Measurements from ENCODE around the gene RASGRP2.

The RASGRP2 gene

DNA sequence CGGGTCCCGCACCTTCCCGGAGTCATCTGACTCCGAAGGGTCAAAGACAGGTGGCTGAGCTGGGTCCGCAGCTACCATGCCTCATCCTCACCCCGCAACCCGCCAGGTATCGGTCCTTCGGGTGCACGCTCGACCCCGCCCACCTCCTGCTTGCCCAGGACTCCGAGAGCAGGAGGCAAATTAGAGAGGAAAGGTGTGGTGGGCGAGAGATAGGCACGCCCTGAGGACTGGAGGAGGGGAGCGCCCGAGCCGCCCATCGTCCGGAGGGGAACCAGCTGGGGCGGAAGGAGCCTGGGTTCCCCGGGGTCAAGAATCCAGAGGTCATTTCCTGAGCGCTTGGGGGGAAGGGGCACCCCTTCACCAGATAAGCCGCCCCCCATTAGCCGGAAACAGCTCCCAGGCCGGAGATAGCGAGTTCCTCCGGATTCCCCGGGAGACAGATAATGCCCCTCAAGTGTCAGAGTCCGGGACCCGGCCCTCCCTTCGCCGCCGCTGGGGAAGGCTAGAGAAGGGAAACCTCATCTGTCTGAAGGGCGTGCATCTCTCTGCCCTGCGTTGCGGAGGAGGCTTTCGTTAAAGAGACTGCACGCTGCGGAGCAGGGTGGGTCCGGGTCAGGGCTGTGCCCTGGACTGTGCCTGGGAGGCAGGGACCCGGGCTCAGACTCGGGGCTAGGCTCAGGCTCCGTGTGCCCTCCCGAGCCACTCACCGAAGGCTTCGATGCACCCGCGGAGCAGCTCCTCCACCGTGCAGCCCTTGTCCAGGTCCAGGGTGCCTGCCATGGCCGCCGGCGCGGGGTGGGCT lies 1.7 kb downstream of the RASGRP2 start:
- no peak for FAIRE-seq
- DNase-seq (ENCODE audit: low spot score): no peak

DNA sequence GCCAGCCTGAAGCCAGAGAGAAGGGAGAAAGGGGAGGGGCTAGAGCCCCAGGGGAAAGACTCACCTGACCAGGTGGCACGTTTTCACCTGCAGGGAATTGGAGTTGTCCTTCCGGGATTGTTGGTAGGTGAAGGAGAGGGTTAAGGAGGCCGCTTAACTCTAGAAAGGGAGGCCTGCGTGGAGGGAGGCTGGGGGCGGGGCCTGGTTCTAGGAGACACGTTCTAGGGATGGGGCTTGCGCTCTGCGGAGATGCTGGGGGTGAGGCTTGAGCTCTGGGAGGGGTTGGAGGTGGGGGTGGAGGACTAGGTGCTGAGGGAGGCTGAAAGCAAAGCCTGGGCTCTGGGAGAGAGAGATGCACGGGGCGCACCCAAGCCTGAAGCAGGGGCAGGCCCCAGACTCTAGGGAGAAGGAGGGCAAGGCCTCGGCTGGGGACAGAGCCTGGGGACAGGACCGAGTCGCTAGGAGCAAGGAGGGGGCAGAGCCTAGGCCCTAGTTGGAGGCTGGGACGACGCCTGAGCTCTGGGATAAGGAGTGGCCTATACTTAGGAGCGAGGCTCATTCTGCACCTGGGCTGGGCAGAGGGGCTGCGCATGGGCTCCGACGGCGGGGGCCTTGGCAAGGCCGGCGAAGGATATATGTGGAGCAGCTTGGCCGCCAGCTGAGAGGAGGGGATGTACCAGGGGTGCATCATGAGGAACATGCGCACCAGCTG lies 2.4 kb downstream of the RASGRP2 start:
- DNase-seq (ENCODE audit: low spot score) (no peak), FAIRE-seq (no peak)

DNA sequence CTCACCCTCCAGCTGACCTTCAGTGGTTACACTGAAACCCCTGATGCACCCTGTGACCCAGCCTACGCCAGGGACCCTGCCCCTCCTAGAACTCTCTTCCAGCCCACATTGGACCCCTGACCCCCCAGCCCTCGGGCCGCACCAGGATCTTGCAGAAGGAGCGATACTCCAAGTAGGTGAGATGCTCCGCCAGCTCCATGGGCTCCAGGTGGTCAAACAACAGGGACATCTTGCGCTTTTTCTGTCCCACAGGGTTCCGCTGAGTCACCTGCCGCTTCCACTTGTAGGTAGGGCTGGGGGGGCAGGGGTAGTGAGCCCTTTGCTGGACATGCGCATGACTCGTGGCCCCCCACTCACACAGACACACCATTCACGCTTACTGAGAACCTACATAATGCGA lies 4.1 kb downstream of the RASGRP2 start:
- FAIRE-seq: no peak
- no peak for DNase-seq (ENCODE audit: low spot score)

DNA sequence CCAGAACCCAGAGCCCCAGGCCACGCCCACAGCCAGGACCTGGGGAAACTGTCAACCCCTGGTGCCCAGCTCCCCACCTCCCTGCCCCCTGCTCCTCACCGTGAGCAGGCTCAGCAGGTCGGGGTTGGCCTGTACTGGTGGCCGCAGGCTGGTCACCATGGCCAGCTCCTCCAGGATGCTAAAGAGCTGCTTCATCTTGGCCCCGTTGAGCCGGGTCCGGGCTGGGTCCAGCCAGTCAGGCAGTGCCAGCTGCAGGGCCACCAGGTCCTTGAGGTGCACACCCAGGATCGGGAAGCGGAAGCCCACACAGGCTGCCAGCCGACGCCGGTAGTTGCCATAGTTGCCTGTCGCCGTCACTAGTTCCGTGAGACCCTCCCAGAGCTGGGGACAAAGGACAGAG lies 7.3 kb downstream of the RASGRP2 start:
- FAIRE-seq: no peak
- DNase-seq (ENCODE audit: low spot score): no peak

DNA sequence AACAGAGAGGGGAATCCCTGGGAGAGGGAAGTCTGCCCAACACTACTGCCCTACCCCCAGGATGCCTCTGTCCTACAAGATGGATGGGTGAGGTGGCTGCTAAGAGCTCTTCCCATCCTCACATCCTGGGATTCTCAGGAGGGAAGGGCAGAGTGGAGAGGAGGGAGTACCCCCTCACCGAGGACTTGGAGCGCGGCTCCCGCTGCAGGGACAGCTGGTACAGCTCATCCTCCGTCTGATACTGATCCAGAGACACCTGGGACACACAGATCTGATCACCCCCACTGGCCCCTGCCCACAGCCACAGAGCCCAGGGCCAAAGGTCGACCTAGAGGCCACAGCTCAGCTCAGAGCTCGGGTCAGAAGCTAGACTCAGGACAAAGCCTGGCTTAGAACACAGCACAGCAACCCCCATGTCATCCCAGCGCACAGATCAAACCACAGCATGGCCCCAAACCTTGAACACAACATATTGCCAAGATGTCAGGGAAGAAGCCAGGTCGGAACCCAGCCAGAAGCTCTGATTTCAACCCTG lies 8.2 kb downstream of the RASGRP2 start:
- FAIRE-seq: no peak

DNA sequence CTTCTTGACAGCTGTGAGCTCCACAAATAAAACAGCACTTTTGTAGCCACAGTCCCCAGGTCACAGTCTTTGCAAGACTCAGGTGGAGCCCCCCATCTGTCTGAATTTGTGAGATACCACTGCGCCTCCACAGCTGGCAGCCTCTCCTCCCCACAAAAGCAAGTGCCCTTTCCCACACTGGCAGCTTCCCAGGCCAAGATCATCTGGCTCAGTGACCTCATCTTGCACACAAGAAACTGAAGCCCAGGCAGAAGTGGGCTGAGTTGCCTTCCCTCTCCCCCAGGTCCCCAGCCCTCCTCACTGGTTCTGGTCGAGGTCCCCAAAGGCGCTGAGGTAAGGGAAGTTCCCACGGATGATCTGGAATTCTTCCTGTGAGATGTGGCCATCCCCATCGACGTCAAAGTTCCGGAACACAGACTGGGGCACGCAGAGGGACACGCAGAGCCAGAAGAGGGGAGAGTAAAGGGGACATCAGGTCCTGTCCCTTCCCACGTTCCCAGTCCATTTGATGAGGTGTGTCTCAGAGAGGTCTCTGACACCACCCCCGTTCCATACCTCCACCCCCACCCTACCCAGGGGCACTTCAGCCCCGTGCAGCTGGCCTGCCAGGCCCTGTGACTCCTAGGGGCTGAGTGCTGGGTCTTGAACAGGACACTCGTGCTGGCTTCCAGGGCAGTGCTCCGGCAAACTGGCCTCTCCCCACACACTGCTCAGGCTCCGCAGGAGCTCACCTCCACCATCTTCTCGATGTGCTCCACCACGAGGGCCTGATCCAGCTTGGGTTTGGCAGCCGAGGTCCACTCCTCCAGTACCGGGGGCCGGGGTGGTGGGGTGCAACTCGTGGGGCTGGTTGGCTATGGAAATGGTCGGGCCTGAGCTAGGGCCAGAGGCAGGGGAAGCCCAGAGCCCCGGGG lies 8.9 kb downstream of the RASGRP2 start:
- FAIRE-seq (no peak), DNase-seq (ENCODE audit: low spot score) (no peak)

More for the DNA sequence above, 8.2 kb downstream of the RASGRP2 start:
- no peak for DNase-seq (ENCODE audit: low spot score)

DNA sequence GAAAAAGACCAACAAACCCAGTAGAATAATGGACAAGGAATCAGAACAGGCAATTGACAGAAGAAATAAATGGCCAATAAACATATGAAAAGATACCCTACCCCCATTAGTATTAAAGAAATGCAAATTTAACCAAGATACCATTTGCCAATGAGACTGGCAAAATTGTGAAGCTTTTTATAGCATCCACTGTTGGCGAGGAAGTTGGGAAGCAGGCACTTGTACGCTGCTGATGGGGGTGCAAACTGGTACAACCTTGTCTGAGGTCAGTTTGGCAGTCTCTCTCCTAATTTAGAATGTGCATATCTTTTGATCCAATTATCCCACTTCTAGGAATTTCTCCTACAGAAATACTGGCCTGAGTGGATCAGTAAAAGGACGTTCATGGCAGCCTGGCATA lies 12.3 kb downstream of the RASGRP2 start:
- DNase-seq (ENCODE audit: low spot score) (no peak), FAIRE-seq (no peak)

DNA sequence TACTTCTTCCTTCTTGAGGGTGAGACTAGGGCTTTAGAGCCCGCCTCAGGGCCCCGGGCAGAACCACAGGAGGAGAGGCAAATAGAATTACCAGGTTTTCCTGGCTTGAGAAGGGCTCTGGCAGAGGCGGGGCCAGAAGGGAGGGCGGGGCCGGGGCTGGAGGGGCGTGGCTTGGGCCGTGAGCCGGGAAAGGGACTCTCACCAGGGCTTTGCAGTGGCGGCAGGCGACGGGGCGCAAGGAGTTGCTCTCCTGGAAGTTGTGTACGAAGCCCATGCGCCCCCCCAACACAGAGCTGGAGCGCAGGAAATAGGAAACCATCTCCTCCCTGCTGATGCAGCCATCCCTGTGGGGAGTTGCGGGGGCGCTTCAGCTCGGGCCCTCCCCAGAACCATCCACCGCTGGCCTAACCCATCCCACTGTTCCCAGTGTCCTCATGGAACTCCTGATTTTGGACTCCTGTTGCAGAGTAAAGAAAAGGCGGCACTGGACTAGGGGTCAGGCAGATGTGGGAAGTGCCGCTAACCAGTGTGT lies 14.0 kb downstream of the RASGRP2 start:
- DNase-seq (ENCODE audit: low spot score) (no peak), FAIRE-seq (no peak)

DNA sequence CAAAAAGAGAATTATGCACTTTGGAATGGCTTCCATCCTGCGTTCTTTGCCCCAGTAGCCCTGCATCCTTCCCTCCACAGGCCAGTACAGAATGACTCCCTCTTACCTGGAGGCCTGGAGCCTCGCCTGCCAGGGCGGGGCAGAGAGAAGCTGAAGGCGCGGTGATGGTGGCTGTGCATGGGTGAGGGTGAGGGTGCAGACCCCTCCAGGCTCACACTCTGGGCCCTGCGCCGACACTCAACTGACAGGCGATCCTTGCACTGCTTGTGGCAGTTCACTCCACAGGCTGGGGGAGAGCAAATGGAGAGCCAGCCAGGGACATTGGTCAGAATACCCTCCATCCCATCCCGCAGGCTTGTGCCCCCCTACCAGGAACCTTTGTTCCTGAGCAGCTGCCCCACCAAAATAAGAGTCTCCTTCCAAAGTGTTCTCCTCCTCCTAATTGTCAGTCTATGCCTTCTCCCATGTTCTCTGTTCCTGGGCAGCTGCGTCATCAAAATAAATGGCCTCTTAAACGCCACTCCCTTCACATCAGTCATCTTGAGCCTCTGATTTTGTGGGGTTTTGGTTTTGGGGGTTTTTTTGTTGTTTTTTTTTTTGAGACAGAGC lies 15.1 kb downstream of the RASGRP2 start:
- FAIRE-seq: no peak
- no peak for DNase-seq (ENCODE audit: low spot score)

DNA sequence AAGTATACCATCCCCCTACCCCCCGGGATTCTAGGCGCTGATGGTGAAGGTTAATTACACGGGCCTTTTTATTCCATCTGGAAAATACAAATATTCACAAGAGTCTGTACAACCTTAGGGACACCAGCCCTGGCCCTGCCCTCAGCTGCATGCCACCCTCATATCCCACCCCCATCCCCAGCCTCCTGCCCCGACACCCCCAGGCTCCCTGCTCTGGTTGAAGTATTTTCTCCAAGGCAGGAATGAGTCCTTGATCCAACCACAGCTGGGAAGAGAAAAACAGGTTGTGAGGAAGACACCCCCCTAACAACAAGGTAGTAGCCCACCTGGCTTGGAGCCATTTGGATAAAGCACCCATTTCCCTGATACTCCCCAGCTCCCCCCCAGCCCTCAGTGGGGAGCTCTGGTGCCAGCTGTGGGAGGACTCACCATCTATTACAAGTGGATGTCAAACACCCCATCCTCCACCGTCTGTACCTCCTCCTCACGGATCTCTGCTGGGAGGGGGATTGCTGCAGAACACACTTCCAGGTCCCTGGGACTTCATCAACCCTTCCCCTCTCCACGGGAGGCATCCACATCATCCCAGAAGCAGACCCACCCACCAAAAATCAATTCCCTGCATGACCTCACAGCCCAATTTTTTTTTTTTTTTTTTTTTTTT lies 16.9 kb downstream of the RASGRP2 start:
- no peak for FAIRE-seq
- DNase-seq (ENCODE audit: low spot score): no peak

DNA sequence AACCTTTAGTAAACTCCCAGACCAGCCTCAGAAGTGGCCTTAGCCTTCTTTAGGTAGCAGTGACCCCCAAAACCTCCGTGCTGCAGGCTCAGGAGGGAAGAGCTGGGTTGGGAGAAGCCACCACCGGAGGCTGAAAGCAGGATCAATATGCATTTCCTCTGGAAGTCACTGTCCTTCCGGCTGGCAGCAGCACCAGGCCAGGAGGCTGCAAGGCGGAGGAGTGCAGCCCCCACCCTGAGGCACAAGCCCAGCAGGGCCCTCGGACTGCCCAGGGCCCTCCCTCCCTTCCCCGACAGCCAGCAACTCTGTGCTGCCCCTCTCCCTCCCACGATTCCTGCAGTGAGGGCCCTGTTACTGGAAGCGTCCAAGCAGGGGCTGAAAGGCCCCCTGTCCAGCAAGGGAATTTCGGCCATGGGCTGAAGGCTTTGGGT lies 17.7 kb downstream of the RASGRP2 start:
- no peak for FAIRE-seq
- DNase-seq (ENCODE audit: low spot score): no peak

DNA sequence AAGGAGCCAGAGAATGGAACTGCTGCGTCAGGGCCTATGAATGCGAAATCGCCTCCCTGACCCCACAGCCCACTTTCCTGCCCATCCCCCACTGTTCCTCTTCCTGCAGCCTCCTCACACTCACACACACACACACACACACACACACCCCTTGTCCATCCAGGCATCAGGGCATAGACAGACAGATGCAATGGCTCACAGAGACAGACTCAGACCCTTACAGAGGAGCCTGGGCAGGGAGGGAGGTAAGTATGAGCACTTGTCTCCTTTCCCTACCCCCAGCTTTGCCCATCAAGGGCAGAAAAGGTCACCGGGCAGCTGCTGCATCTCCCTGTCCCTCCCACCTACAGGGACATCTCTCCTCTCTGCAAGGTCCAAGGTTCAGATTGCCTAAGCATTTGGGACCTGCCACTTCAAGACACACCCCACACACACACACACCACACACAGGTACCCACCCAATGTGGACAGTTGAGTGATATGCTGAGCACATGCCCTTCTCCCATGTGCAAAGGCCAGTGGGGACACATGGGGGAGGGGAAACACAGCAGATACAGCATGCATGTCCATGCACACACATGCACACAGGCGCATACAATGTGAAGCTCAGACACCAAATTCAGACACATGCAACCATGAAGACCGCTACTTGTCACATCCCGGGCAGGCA lies 18.9 kb downstream of the RASGRP2 start:
- FAIRE-seq: peak; percentile 85
- DNase-seq (ENCODE audit: low spot score): no peak

DNA sequence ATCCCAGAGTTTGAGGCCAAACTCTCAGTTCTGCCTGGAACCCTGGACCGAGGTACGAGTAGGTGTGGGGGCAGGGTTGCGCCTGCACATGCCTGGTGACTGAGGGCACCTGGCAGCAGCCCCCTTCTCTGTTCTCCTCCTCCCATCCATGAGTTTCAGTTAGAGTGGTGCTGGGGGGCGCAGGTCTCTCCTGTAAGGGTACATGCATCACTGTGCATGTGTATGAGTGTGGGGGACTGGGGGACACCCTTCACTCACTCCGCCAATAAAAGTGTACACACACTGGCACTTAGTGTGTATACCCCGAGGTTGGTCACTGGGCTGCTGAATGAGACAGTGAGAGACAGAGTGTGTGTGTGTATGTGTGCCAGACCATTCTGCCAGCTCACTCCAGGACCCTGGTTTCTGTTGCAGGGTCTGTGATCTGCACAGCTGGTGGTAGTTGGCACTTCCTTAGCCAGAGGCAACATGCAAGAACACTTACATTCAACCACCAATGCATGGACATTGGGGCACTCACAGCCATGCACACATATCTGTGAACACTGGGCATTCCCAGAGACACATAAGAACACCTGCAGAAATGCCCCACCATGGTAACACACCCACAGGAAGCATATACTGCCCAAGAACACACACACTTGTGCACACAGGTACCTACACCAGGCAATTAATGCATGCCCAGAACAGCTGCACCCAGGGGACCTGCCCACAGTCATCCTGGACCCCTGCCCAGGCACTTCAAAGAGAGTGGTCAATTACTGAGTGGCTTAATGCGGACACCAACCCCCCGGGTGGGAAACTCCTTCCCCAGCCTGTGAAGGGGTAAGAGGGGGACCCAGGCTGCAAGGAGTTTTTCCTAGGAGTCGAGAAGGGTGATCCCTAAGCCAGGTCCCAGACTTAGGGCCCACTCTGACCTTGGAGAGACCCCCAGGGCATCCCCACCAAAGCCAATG lies 19.8 kb downstream of the RASGRP2 start:
- FAIRE-seq: no peak
- DNase-seq (ENCODE audit: low spot score): no peak

DNA sequence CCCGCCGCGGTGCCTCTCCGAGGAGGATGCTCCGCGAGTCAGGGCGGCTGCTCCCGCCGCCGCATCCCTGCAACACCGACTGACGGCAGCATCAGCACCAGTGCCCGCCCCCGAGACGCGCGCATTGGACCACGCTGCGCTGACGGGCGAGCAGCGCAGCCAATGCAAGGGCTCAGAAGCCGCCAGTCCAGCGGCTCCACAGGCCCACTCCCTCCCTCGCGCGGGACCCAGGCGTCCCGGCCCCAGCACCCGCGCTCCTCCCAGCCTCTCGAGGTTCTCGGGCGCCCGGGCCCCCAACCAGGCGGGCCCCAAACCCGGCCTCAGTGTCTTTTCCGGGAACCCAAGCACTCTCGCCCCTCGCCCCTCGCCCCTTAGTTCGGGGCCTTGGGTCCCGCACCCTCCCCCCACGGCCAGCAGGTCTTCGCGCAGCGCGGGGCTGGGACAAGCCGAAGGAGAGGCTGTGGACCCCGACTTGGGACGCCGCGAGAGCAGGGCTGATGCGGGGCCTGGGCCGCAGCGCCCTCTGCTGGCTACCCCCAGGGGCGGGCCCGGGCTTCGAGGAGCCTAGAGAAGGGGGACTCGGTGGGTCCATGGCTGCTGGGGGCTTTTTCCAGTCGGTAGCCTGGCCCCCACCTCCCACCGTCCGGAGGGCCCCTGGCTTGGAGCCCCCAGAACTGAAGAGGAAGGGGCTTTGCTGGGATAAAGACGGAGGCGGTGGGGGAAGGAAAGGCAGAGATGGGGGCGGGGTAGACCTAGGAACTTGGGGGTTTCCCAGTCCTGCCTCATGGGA lies 20.6 kb downstream of the RASGRP2 start, which contains the start of gene NRXN2:
TSS of gene NRXN2 (minus strand) at position 81 of the 790 bp plus-strand sequence. CDS start 9,498 bp downstream, outside the sequence.
- FAIRE-seq (no peak), DNase-seq (ENCODE audit: low spot score) (peak; percentile 97)

DNA sequence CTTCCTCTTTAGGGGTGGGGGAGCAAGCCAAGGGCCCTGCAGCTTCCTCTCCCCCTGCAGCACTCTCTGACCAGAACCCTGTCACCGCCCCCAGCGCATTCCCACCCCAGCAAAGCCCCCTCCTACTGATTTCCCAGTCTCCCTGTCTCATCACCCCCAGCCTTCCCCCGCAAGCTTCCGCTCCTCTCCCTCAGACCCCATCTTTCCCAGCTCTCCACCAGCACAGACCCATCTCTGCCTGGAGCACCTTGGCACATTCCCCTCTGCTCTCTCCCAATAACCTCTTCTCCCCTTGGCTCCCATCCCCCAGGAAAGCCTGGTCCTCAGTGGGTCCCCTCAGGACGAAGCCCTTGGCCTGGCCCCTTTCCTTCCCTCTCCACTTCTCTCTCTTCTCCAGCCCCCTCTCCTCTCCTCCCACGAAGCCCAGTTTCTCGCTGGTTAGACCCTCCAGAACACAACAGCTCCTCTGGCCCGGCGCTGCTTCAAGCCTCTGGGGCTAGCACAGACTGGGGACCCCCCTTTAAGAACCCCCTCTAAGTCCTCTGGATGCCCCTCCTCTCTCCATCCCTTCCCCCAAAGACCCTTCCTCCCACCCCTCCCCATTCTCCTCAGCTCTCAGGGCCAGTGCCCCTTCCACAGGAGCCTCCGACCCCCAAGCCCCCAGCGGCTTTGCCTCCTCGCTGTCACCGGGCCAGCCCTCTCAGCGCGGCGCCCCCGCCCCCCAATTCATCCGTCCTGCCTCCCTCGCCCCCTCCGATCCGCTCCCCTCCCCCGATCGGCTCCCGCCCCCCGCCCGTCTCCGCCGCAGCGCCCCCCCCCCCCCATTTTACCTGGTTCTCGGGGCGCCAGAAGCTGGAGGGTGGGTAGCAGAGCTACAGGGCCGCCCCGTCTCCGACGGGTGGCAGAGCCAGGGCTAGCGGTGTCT lies 21.5 kb downstream of the RASGRP2 start:
- DNase-seq (ENCODE audit: low spot score) (no peak), FAIRE-seq (no peak)

DNA sequence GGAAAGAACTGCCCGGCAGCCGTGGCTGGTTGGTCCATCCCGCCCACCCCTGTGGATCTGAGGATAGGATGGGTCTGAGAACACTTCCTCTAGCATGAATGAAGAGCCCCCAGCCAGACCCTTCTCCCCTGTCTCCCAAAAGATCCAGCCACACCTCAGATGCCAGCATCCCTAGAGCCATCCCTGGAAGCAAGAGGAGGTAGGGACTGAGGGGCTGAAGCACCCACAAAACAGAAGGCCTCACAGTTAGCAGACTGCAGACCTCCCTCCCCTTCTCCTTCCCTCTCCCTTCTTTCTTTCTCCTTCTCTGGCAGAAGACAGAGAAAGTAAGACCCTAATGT lies 22.6 kb downstream of the RASGRP2 start:
- DNase-seq (ENCODE audit: low spot score) (no peak), FAIRE-seq (no peak)
